ENCODE data around the gene MAGI2.

The MAGI2 gene

GRCh38 chr7:78769481-78770101, 683.9 kb downstream of the MAGI2 start:
- DNase-seq = no peak

GRCh38 chr7:78768859-78769258, 684.6 kb downstream of the MAGI2 start:
- no peak for DNase-seq

DNA sequence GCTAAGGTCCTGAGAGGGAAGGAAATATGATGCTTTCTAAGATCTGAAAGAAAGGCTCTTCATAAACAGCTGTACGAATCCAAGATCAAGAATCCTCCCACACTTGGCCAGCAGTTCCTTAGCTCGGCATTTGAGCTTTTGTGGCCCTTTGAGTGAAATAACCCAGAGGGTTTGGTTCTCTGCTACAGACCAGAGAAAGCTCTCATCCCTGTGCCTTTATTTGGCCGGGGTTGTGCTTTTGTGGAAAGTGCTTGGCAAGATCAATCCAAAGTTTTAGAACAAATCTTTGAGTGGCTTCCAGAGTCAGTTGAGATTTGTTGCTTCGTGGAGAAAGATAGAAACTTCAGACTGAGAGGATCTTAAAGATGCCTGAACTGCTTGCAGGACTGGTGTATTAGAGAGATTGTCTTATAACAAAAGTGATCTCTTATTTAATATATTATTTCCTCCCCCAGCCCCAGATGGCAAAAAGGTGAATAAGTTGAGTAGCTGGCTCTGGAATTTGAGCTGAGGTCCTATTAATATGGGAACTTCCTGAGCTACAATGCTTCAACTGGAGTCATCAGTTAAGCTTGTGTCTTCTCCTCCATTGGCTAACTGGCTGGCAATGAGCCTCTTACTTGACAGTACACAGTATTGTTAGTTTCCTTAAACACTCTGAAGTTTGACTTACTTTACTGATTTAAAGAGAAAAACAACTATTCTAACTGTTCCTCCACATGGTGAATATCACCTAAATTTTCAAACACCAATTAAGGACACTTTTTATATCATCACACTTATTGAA, 687.3 kb downstream of the MAGI2 start:
- no peak for DNase-seq

DNA sequence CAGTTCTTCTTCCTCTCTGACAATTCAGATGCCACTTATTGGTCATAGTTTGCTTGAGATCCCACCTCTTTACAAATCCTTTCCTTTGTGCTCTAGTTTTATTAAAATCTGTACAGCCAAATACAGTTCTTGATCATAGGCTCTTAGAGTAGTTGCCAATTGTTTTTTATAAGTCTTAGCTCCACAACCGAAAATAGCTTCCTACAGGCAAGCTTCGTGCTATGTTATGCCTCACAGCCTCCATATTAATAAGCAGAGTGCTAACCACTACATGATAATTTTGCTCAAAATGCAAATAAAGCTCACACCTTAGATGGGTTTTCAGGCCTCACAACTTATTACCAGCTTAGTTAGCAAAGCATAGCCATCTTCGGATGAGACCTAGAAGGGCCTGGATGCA, 688.9 kb downstream of the MAGI2 start:
- DNase-seq = no peak

DNA sequence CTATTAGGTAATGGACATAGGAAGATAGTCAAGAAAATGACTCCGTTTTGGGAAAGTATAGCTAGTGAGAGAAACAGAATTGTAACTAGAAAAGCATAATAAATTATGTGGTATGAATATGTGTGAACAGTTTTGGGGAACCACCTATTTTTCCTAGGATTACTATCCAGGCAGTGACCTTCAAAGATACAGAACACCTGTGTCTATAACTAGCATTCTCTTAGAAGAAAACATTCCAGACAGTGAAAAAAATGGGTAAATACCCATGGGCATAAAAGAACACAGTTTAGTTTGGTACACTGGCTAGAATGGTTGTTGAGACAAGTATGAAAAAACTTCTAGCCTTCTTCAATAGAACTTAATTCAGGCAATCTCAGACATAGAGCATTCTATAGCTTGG, 690.8 kb downstream of the MAGI2 start:
- no peak for DNase-seq

GRCh38 chr7:78760620-78761355, 692.7 kb downstream of the MAGI2 start:
- no peak for DNase-seq

GRCh38 chr7:78752554-78752953, 700.9 kb downstream of the MAGI2 start:
- DNase-seq = no peak

DNA sequence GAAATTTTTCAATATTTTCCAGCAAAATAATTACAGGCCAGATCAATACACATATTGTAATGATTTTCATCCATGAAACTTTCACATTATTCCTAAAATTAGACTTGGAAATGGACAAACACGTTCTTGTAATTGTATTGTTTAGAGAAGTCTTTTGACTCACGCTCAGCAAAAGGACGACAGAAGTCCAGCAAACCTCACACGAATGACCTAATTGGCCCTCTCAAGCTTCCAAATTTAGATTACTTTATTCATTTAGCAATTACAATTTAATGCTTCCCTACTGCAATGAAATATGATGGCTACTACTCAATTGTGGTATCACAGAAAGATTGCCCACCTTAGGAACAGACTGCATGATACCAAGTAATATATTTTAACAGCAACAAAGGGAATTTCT, 702.2 kb downstream of the MAGI2 start:
- DNase-seq = no peak

DNA sequence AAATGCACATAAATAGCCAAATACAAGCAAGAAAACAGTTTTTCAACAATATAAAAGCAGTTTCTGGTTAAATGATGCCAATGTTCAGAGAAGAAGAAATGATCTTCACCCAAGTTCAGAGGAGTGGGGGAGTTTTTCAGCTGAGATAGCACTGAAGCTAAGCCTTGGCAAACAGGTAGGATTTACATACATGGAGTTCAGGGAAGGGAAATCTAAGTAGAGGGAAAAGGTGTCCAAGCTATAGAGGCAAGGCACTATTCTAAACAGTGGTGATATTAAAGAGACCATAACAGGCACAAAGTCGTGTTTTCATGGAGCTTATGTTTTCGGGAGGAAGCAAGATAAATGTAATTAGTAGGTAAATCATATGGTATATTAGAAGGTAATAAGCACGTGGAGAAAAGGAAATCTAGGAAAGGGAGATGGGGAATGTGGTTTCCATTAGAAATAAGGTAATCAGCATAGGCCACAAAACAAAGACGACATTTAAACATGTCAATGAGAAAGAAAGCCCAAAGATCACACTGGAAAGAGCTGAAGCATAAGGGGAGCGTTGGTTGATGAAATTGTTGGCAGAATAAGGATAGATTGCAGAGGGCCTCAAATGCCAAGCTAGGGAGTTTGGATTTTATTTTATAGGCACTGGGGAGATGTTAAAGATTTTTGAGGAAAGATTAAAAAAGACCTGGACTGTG, 704.3 kb downstream of the MAGI2 start:
- DNase-seq = no peak

DNA sequence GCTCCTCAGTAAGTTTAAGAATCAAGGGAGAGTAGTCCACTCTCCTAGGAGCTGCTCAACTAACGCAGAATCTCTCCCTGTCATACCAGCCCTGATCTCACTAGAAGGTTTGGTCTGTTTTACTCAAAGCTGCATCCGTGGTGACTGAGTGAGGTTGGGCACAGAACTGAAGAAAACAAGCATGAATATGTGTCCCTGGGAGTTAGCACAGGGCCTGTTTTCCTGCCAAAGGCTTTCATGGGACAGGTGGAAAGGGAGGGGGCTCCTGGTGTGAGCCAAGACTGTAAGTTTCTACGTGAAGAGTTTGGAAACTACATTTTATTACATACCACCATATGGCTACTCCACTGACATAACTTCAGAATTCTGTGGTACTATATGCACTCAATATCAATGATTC, 705.9 kb downstream of the MAGI2 start:
- DNase-seq = no peak

GRCh38 chr7:78746301-78746700, 707.2 kb downstream of the MAGI2 start:
- no peak for DNase-seq

DNA sequence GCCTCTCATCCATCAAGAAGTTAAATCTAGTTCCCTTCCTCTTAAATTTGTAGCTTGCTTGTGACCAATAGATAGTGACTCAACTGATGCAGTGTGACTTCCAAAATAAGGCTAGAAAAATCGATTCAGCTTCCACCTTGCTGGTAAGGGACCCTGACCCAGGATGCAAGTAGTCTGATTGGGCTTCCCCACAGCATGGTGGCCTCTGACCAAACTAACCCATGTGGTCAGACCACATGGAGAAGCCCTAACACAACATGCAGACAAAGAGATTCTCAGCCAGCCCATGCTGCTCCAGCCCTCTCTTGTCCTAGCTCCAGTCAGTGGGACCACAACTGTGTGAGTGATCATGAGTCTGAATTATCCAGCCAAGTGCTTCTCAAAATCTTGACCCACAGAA, 710.8 kb downstream of the MAGI2 start:
- no peak for DNase-seq

DNA sequence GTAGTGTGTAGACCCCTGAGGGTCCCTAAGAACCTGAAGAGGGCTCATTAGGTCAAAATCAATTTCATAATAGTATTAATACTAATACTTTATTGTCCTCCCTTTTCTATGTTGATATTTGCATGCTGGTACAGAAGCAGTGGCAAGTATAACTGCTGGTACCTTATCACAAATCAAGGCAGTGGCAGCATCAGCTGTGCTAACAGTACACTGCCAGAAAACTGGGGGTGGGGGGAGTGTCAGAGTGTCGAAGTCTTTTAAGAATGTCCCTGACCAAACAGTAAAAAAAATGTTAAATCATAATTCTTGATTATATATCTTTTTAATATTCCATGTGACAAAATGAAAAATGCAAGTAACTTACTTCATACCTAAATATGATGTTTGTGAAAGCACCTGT, 716.9 kb downstream of the MAGI2 start:
- DNase-seq = no peak

DNA sequence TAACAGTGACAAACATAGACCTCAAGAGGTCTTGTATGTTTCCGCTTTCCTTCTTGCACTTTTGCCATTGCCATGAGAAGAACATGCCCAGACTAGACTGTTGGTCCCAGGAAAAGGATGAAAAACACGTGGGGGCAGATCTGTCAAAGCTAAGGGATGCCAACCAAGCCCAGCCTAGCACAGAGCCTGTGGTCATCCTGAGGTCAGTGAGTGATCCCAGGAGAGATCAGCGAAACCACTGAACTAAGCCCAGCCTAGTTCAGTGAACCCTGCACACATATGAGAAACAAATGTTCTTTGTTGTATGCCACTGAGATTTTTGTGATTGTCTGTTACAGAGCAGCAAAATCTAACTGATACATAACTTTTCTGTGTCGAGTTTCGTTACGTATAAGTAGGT, 718.8 kb downstream of the MAGI2 start:
- DNase-seq = no peak

- DNase-seq = no peak
Observed at GRCh38 chr7:78720066-78720465, 733.4 kb downstream of the MAGI2 start.

DNA sequence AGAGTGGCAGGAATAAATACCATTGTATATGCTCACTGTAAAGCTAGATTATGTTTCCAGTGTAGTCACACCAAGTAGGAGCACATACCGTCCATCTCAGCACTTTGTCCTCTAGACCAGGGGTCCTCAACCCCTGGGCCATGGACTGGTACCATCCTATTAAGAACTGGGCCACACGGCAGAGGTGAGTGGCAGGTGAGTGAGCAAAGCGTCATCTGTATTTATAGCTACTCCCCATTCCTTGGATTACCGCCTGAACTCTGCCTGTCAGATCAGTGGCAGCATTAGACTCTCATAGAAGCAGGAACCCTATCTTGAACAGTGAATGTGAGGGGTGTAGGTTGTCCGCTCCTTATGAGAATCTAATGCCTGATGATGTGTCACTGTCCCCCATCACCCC, 735.3 kb downstream of the MAGI2 start:
- DNase-seq = no peak

- DNase-seq = no peak
Observed at GRCh38 chr7:78716876-78717275, 736.6 kb downstream of the MAGI2 start.

- DNase-seq = no peak
Observed at GRCh38 chr7:78714356-78714755, 739.1 kb downstream of the MAGI2 start.

- DNase-seq = no peak
Observed at GRCh38 chr7:78712111-78712510, 741.4 kb downstream of the MAGI2 start.

DNA sequence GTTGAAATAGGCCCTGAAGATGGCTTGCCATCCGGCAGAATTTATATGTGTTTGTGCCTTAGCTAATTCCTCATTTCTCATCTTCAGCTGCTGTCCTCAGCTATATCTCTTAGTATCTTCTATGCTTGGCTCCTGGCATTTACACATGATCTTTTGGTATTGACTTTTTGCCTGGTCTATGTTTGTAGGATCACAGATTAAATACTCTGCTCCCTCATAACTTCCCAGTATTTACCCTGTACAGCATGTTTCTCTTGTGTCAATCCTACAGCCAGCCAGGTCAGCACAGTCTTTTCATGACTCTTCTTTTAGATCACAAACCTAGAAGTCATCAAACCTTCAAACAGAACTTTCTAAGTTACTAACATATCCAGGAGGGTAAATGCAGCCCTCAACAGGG, 743.8 kb downstream of the MAGI2 start:
- no peak for DNase-seq

GRCh38 chr7:78704504-78704903, 749.0 kb downstream of the MAGI2 start:
- no peak for DNase-seq

DNA sequence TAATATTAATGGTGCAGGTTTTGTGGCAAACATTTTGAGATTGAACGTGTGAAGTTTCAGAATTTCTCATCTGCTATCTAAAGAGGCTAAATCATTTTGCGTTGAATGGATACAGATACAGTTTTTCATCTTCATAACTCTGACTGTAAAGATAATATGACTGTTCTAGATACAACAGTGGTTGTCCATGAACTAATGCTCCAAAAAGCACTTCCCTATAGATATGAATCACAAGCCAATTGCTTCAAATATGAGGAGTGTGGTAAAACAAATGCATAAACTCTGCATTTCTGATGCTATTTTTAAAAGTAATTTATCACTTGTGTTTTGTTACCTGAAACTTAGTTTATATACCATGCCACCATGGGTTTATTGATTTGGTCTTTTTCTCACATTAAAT, 750.1 kb downstream of the MAGI2 start:
- no peak for DNase-seq

GRCh38 chr7:78702770-78703169, 750.7 kb downstream of the MAGI2 start:
- no peak for DNase-seq

GRCh38 chr7:78695826-78696225, 757.6 kb downstream of the MAGI2 start:
- DNase-seq = no peak

All from activated naive CD4-positive, alpha-beta T cell treated with Interleukin-2 at 50 U/mL for 16 hours (primary cell).